HG03521 (cell line): ENCODE measurements around the gene CDC42SE2.
"Not testable (repeated sequence)": the region's sequence is repeated elsewhere in the genome, so short reads cannot be mapped to it uniquely, and the experiment has no call there.

Source experiments
- ATAC-seq: cut with Tn5 transposase; IDR thresholded peaks from one replicate; pipeline ENCODE4 v1.9.1; 2021; ENCODE audit warnings: mild to moderate bottlenecking, moderate library complexity; ENCODE audit not compliant: unreplicated experiment

The CDC42SE2 gene

GRCh38 chr5:131386124-131386523 is 122.3 kb downstream of the CDC42SE2 start:
- no peak for ATAC-seq

DNA sequence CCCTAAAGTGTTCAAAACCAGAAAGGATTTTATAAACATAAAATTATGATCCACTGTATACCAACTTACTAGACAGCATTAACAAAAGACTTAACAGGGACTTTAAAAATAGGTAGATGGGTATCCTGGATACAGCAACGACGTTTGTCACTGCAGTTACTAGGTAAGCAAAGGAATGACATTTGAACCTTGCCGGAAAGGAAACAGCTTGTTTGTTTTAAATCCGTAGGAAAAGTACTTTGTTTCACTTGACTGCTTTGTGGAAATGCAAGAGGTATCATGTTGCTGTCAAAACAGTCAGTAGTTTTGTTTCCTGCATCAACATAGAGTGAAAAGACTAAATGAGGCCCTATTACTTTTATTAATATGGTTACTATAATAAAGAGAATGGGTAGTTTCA is 122.9 kb downstream of the CDC42SE2 start:
- no peak for ATAC-seq

DNA sequence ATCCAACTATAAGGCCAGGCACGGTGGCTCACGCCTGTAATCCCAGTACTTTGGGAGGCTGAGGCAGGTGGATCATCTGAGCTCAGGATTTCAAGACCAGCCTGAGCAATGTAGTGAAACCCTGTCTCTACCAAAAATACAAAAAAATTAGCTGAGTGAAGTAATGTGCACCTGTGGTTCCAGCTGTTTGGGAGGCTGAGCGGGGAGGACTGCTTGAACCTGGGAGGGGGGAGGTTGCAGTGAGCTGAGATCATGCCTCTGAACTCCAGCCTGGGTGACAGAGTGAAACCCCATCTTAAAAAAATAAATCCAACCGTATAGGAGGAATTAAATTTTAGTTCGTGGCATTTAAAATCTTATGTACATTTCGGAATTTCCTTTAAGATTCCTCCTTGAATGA is 123.4 kb downstream of the CDC42SE2 start:
- ATAC-seq = no peak

DNA sequence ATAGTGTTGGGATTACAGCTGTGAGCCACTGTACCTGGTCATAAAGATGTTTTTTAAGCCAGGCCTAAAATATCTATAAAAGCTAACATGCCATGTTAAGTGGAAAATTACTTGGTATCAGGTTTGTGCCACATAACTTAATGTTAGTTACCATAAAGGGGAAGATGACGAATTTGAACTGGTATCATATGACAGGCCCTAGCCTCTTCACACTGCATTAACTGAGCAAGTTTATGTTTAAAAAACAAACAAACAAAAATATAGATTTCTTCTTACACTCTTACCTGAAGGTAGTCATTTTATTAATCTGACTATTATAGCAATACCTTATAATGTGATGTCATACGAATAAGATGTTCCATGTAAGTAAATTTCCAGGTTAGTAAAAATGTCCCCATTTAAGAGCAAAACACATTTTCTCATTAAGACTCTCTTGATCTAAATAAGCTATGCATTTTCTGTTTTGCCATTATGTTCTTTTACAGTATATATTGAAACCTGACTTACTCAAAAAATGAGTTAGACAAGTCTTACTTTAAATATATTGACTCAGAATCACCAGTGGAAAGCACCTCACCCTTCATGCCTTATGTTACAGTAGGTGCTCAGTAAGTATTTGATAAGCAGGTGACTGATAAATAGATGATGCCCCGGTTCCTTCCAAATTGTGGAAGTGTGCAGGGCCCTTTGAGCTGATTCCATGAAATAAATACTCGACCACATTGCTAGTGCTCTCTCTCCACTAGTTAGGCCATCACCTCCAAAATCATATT is 125.4 kb downstream of the CDC42SE2 start:
- ATAC-seq = no peak

- ATAC-seq = no peak
Measured at GRCh38 chr5:131389869-131390265, 126.0 kb downstream of the CDC42SE2 start.

- ATAC-seq = no peak
Measured at GRCh38 chr5:131392466-131393095, 128.7 kb downstream of the CDC42SE2 start.

GRCh38 chr5:131393498-131393968 is 129.7 kb downstream of the CDC42SE2 start:
- ATAC-seq = no peak

- ATAC-seq = peak; percentile 68
Measured at GRCh38 chr5:131394128-131394527, 130.3 kb downstream of the CDC42SE2 start.

DNA sequence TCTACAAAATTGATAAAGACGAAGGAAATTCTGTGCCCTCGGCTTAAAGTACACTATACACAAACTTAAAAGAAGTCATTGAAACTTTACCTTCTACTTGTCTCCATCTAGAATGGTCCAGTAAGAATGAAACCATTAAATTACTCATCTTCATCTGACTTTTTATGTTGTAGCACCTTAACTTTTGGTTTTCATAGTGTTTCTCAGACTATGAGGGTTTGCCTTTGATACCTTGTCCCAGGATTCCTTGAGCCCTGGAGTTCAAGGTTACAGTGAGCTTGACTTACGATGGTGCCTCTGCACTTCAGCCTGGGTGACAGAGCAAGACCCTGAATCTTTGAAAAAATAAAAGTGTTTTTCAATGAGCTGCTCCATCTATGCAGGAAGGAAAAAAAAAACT is 132.2 kb downstream of the CDC42SE2 start:
- ATAC-seq = peak; percentile 71

DNA sequence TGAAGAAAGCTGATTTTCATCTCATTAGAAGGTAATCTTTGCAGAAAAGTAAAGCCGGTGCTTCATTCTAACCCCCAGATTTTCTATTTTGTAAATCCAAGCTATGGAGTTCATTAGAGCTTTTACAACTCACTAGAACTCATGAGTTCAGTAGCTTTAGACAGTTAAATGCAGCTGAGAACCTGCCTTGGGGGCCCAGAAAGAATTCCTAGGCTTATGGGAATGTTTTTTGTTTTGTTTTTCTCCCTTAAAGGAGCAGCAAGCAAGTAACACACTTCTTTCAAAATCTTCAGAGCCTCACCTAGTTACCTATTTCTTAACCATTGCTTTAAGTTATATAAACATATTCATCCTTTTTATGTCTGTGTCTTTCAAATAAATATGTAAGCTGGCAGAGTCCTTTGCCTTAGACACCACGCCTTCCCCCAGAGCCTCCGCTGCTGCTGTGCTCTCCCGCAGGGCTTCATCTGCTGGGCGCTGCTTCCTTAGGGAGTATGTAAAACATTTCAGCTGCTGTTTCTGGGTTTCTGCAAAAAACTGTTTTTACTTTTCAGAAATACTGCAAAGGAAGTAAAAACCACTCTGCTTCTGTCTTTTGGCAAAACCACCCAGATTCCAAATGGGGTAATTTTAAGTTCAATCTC is 132.9 kb downstream of the CDC42SE2 start:
- ATAC-seq = no peak

DNA sequence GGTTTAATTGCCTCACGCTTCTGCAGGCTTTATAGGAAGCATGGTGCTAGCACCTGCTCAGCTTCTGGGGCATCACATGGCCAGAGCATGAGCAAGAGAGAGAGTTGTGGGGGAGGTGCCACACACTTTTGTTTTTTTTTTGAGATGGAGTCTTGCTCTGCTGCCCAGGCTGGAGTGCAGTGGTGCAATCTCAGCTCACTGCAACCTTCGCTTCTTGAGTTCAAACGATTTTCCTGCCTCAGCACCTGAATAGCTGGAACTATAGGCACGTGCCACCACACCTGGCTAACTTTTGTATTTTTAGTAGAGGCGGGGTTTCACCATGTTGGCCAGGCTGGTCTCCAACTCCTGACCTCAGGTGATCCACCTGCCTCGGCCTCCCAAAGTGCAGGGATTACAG is 135.2 kb downstream of the CDC42SE2 start:
- not testable (repeated sequence) for ATAC-seq

GRCh38 chr5:131400585-131400984 is 136.7 kb downstream of the CDC42SE2 start:
- ATAC-seq = no peak

GRCh38 chr5:131405674-131406073 is 141.8 kb downstream of the CDC42SE2 start:
- ATAC-seq = no peak

DNA sequence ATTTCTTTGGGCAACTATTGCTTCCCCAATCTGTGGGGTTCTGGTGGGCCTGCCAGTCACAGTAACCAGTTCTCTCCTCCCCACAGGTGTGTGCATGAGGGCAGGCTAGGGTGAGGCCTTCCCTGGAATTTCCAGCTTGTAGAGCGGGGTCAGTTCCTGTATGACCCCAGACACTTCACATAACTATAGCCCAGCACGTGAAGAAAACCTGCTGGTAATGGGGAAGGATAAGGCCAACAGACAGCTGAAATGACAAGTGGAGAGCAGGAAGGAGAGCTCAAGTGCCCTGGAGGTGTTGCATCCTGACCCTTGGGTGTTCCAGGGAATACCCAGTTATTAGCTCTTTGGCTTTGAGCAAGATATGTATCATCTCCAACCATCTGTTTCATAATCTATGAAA is 142.2 kb downstream of the CDC42SE2 start:
- no peak for ATAC-seq

- no peak for ATAC-seq
Measured at GRCh38 chr5:131406975-131407638, 143.3 kb downstream of the CDC42SE2 start.

DNA sequence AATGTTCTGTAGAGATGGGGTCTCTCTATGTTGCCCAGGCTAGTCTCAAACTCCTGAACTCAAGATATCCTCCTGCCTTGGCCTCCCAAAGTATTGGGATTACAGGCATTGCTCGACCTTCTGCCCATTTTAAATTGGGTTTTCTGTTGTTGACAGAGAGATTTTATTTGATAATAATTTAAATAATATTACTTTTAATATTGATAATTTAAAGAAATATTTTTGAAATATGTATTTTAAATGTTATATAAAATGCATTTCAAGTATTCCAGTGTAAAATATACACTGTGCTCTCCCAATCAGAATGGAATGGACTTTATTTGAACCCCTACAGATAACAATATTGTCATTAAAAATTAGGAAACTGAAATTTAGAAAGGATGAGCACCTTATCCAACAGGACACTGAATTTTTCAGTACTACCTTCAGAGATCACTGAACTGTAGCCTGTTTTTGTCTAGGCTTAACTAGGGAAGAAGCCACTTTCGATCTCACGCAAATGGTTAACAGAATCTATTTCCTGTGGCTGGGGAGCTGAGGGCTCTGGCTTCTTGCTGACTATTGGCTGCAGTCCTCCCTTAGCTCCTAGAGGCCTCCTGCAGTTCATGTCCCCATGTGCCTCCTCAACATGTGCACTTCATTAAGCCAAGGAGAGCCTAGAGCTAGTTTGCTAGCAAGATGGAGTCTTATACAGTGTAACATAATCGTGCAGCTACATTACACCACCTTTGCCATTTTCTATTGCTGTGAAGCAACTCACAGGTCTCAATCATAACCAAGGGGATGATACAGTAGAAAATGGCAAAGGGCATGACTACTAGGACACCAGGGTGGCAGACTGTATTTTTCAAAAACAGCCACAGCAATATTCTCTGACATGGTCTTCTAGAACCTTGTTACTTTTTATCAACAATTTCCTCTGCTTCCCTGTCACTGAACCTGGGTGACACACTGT is 150.0 kb downstream of the CDC42SE2 start:
- peak; percentile 61 for ATAC-seq

DNA sequence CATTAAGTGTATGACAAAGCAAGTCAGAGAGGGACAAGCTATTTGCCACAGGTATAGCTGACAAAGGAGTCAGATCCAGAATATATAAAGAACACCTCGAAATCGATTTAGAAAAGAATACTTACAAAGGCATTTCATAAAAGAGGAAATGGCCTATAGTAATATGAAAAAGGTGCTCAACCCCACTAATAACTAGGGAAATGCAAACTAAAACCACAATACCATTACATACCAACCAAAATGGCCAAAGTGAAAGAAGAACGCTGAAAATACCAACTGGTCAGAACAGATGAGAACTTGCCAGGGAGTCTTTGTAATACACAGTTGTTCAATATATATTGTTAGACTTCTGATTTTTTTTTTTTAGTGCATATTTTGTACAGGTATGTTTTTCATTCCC is 152.9 kb downstream of the CDC42SE2 start:
- ATAC-seq = peak; percentile 76

DNA sequence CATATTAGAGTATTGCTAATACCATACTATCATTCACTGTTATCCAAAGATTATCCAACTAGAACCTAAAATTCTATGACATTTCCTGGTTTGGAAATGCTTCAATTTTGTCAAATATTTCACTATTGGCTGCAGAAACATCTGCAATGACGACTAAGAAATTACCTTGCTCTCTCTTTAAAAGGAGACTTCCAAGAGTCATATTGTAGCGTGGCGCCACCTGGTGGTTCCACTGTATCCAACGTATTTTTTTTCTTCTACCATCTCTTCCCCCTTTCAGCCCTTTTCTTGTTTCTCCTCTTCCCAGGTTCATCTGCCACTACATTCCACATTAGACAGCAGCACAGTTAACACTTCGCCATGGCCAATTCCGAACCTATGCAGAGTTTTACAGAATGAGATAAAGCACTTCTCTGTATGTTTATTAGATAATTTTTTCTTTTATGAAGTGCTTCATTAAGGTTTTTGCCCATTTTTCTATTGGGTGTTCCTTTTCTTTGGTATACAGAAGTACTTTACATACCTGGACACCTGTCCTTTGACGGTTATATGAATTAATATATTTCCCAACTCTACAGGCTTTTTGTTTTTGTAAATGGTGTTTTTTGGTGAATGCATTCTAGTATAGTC is 153.5 kb downstream of the CDC42SE2 start:
- ATAC-seq = peak; percentile 32

DNA sequence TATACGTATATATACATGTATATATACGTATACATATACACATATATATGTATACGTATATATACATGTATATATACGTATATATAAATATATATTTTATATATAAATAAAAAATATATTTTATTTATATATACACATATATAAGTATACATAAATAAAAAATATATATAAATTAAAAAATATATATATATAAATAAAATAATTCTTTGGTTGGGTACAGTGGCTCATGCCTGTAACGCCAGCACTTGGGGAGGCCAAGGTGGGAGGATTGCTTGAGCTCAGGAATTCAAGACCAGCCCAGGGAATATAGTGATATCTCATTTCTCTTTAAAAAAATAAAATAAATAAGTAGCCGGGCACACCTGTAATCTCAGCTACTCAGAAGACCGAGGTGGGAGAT is 155.0 kb downstream of the CDC42SE2 start:
- ATAC-seq = no peak

DNA sequence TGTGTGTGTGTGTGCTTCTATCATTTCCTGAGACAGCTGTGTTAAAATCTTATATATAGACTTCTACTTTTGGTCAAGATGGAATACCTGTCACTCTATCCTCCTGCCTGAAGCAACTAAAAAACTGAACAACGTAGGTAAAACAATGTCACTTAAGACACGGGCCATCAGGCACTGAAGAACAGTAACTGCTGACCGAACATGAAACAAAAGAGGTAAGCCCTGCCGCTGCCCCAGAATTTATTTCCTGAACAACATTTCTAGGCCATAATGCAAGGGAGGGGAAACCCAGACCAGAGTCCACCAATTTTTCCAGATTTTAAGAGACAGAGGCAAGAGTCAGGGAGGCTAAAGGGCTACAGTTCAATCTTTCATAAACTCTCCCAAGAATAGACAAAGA is 156.0 kb downstream of the CDC42SE2 start:
- ATAC-seq = no peak
